Right kidney (tissue), 1 donor: ENCODE measurements around the gene KCNAB1.

Source experiments
- DNase-seq: peaks from one replicate; pipeline ENCODE4 v3.0.0-alpha.2; 2016

KCNAB1 gene

DNA sequence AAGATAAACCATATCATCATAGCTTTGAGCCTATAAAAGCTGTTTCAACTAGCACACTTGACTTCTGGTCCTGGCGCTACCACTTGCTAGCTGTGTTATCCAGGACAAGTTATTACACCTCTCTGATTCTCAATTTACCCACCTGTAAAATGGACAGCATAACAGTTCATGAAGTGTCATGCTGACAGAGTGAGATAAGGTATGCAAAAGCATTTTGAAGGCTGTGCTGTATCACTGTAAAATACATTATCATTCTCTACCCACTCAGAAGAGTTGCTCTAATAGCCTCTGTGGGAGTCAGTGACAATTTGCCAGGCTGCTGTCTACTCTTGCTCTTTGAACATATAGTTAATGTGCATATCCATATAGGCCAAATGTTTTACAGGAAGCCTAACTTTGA is 341.5 kb downstream of the KCNAB1 start:
- no peak for DNase-seq

DNA sequence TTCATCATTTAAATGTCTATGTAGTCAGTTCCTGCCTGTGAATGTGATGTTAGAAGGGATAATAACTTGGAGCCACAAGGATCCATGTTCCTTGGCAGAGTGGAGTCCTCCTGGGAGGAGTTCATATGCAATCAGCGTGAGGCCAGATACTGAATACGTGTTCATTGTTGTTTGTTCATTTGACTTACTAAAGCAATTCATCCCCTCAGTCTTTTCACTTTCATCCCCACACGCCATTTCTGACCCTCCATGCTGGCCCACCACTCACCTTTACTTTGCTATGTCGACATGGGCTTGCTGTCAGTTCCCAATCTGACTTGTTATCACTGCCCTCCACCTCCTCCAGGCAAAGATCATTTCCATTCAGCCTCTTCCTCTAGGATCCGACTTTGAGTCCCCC is 342.7 kb downstream of the KCNAB1 start:
- no peak for DNase-seq

DNA sequence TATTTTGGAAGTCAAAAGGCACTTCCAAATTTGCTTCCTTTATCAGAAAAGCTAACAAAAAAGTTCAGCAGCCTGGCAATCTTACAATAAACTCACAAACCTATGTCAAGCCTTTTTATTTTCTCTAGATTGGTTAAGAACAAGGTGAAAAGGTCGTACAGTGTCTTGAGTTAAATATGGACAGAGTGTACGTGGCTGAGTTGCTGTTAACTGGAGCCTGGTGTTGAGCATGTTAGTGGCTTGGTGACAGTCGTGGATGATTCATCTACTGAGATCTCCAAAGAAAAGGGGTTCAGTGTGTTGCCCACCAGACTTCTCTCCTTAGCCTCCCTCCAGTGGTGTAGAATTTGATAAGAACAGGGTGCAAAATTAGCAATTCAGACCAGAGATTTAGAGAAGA is 344.8 kb downstream of the KCNAB1 start:
- DNase-seq, result no peak

DNA sequence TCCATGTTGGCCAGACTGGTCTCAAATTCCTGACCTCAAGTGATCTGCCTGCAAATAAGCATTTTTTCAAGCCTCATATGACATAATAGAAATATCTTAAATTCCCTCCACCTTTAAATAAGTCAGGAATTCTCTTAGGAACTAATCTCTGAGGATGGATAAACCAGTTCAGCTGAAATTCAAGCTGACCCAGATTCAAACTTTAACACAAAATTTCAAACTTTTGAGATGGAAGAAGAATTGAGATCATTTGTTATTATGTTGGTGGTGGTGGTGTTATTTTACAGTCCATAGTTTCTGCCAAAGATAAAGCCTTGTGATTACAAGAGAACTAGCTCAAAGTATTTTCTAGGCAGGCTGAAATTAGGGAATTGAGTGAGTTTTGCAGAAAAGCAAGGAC is 349.1 kb downstream of the KCNAB1 start:
- no peak for DNase-seq

DNA sequence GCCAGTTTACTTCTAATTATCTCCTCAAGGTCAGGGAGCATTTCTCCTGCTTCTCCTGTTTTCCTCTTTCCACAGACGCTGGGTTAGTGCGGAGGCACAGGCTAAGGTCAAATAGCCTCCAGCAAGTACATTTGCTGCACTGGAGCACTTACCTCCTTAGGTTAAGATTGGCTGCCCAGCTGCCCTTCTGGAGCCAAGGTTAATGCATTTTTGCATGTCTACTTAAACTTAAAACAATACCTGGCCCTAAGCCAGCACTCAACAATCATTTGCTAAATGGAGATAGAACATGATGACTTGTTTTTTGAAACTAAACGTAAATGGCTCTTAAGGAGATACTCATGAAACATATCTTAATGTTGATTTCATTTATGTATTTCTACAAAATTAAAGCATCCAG is 351.1 kb downstream of the KCNAB1 start:
- DNase-seq, result no peak

DNA sequence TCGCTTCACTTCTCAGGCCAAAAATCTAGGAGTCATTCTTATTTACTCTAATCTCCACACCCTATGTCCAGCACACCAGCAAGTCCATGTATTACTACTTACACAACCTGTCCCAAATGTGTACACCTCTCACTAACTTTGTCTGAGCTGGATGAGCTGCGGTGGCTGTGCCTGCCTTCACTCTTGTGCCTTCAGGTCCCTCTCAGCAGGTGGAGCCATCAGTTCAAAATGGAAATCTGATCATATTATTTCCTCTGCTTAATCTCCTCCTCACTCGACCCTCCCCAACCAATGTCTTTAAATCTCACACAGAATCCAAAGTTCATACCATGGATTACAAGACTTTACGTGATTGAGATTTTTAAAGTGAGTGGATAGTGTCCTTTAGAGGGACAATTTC is 351.8 kb downstream of the KCNAB1 start:
- no peak for DNase-seq

DNA sequence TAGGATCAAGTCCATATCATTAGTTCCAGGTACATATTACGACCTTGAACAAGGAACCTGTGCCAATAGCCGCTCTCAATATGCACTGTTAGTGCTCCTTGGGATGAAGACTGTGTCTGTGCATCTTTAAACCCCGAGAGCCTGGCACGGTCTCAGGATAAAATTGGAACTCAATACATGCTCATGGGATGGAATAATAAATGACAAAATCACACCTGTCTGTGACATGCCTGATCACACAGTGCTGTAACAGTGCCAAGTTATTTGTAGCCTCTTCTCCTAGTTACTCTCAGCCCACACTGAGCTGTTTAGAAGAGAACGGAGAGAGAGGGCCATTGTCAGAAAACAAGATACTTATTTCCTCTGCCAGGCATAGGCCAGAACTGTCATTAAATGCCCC is 352.3 kb downstream of the KCNAB1 start:
- no peak for DNase-seq

DNA sequence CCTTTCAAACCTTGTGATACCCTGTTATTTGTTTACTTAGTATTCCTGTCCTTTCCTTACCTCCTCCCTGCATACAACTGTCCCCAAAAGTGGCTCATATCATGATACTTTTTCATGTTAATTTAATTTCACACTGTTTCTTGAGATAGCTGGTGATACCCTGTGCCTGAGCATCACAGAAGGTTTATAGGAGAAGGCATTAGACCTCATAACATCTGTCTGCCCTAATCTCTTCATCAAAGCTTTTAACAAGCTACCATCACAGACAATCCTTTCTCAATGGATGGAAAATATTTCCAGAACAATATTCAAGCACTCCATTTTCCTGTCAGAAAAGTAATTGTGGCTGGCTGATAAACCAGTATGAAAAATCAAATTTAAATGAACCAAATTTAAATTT is 353.0 kb downstream of the KCNAB1 start:
- DNase-seq, result no peak

DNA sequence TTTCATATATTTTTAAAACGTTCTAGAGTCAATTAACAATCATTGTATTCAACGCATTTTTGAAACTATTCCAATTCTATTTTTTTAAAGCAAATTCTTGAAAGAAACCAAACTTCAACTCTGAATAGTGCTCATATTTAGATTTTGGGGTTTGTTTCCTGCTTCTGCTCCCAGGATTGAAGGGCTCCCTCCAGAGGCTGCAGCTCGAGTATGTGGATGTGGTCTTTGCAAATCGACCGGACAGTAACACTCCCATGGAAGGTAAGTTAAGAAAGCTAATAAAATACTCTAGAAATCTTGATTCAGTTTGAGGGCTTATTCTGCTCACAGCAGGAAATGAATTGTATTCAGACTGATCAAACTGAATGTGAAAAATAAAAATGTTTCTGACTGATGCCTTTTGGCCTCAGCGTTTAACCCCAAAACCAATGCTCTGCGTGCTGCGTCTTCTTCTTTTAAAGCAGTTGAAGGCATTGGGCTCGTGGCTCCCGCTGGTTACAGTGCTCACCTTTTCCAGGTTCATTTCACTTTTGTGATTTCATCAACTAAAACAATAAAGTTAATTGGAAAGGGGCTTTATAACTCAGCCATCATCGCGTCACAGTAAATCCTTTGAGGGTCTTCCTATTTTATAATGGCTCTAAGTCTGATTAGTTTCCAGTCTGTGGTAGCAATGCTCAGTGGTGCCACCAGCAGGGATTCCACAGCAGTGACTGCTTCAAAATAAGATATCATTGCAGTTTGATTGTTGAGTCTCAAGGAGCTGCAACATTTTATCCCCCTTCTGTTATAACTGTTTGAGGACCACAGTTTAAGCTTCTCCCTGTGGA is 354.4 kb downstream of the KCNAB1 start:
- DNase-seq, result peak; percentile 8

DNA sequence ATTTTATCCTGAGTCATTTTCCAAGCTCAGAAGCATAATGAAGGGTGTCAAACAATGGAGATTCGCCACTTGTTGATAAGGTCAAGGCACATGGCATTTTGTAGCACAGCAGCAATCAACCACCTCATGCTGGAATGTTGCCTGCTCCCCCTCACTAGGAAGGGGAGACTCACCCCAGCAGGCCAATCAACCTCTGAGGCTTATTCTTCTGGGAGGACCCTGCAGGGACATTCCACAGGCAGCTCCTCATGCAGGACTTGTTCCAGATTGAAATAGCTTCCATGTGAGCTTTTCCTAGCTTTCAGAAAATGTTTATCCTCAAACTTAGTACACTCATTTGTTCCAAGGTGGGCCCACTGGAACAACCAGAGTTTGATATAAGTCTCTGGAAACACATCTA is 356.9 kb downstream of the KCNAB1 start:
- DNase-seq, result no peak

DNA sequence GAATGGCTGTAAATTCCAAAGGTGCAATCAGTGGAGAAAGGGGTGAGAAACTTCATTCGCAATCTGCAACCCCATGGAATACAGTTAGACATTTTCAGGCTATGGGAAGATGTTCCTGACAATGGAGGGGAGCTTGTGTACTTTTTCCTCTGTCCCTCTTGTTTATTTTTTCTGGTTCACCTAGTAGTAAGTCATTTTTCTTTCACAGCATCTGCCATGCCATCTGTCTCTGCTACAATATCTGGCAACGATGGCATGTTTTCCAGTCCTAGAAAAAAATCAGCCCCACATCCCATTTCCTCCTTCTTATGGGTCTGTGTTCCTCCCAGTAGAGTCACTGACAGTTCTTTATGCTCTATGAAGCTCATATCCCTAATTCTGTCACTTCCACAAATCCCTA is 358.5 kb downstream of the KCNAB1 start:
- no peak for DNase-seq

DNA sequence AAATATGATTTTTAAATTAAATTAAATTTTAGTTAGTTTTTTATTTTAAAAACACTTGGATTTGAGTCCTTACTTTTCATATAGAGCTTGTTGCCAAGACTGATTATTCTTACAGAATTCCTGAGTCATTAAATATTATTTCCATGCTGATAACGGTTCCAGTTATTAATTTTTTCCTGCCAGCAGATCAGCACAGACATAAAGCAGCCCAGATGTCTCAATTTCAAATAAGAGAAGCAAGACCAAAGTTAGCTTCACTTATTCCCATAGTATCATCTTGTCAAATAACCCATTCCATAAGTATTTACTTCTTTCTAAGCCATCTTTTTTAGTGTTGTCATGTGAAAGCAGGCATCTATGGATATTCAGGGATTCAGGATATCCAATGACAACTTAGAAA is 359.2 kb downstream of the KCNAB1 start:
- DNase-seq, result no peak

DNA sequence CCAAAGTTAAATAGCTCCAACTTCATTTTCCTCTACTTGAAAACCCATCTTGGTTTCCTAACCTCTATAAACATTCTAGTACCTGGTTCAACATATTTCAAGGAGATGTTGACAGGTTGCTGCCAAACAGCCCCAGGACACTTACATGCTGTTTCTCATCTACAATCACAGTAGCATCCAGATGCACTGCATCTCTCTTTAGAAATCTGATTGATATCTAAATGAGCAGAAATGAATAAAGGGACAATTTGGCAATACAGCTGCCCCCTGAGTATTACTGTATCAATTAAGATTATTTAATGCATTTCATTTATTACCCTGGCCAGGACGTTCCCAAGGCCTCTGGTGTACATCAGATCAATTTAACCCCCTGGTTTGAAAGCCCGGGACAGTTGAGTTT is 360.6 kb downstream of the KCNAB1 start:
- no peak for DNase-seq

DNA sequence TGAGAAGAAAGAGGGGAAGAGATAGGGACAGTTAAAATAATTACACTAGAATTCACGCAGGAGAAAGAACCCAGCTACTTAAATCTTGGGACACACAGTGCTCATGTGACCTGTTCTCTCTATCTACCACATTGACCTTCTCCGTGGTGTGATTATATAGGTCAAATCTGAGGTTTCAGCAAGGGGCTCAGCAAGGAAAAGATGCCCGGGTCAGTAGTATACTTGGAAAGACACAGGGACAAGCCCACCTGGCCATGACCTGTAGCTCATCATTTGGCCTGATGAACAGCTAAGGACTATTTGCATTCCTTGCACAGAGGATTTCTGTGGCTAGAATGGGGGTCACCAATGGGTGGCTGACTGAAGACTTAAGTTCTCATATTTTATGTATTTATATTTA is 362.6 kb downstream of the KCNAB1 start:
- DNase-seq, result no peak

DNA sequence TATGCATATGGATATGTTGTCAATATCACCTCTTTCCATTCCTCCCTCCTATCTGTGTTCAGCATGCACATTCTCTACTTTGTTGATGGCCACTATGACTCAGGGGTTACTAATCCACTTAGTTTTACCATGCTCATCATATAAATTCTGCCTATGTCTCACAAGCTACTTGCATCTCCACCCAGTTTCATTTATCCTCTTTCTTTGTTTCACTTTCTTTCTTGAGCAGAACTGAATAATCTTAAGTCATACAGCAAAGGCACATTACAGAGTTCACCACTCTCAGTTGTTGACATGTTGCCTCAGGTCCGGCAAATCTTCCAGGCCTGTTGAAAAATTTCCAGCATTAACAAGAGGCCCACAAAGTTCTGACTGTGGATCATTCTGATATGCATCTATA is 363.0 kb downstream of the KCNAB1 start:
- no peak for DNase-seq

DNA sequence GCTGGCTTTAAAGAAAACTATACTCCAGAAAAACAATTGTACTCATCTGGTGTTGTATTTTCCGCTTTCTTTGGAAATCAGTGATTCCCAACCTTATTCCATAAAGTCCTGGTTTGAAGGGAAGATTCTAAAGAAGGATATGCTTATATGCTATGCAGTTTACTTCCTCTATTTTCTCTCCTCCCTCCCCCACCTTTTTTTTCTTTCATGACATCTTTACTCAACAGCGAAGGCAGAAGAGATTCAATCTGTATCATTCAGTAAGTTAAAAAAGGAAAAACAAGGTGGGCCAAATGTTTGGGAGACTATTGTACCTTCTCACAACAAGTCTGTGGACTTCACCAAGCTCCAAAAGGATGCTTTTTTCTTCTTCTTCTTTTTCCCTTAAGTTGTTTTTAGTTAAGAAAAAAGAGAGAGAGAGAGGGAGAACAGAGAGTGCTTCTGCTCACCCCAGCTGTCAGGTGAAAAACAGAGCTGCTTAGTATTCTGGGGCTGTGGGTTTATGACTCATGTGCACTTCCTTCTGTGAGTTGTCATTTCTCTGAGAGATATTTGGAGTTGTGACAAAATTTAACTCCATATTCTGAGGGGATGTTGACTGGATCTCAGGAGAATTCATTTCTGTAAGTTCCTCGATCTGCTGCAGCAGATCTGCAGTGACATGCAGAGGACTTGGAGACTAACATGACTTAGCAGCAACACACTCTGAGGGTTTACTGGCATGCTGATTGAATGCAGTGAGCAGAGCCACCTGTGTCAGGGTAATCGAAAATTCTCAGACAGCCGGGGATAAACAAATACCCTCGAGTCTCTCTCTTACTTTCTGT is 363.8 kb downstream of the KCNAB1 start:
- no peak for DNase-seq

DNA sequence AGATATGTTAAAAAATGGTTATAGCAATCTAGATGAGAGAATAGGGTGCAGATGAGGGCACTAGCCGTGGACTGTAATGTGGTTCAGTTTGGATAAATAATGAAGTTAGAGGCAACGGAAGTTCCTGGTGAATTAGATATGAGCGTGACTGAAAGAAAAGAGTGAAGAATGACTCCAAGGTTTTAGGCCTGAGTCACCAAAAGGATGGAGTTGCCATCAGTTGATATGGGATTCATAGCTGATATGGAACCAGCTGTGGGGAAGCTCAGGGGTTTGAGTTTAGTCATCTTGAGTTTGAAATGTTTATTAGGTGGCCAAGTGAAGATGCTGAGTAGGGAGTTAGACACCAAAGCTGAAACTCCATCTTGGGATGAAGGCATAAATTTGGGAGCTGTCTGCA is 368.4 kb downstream of the KCNAB1 start:
- no peak for DNase-seq

DNA sequence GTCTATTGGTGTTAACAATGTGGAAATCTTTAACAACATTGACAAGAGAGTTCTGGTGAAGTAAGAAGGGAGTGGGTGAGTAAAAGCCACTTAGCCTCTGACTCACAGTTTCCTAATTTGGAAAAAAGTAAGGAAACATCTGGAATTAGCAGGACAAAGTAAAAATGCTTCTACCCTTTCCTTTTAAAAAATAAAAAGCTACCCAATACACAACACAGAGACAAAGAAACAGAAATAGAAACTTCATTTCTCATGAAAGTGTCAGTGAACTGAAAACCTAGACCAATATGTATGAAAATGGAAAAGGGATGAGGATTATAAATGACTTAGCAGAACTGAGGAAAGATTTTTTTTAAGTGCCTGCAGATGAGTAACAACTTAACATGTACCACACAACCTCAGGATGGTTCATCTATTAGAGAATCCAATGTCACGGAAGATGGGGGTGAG is 369.1 kb downstream of the KCNAB1 start:
- DNase-seq, result no peak

DNA sequence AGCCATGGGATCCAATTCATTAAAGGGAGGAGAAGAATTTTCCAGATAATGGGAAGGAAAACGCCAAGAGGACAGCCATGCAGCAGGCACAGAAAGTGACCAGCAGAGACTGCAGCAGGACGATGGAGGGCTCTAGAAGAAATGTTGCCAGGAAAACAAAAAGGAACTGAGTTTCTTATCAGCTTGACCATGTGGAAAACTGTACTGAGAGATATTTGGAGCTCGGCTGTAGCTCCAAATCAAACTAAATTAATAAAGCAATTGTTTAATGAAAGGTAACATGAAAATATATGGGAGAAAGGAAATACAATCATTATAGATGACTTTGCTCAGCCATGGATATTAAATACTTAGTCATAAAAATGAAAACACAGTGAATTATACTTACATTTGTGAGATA is 370.8 kb downstream of the KCNAB1 start:
- DNase-seq, result no peak

DNA sequence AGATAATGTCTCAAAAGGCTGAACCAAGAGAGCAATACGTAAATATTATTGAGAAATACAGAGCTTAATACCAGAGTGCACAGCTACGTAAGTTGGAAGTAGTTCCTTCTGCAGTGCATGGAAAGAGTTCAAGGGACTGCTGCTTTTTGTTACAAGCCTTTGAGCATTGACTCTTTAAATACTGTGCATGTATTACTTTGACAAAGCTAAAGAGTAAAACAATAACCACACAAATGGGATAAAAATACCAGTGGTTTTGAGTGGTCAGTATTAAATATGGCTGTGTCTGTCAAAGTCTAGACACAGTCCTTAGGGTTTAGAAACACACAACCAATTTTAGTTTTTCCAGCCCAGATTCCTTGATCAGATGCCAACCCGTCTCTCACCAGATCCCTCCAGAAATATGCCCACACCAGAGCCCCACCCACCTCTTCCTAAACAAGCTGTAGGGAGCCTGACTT is 372.5 kb downstream of the KCNAB1 start:
- no peak for DNase-seq

DNA sequence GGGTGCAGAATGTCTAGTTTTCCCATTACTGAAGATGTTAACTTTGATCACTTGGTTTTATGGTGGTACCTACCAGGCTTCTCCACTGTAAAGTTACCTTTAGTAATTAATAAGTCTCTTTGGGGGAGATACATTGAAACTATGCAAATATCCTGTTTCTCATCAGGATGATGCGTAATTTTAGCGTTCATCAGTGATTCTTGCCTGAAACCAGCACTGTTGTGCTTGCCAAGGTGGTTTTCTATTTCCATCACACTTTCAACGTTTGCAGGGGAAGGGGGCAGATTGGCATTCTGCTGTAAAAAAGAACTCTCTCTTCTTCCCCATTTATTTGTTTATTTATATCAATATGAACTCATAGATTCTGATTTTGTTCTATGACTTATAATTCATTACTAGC is 373.5 kb downstream of the KCNAB1 start:
- no peak for DNase-seq

DNA sequence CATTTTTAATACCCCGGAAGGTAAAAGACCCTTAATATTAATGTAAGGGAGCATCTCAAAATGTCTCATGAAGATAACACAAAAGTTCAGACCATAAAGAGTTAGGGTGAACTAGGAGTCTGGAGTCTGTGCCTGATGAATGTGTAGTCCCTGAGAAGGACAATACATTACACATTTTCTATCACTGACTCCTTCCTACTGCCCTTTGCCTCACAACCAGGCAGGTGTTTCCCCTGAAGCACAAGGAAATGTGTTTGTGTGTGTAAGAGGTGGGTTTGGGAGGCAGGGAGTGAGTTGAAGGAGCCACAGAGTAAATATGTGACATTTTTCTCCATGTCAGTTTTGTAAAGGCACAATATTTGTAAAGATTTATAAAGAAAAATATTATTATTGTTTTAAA is 375.4 kb downstream of the KCNAB1 start:
- no peak for DNase-seq

DNA sequence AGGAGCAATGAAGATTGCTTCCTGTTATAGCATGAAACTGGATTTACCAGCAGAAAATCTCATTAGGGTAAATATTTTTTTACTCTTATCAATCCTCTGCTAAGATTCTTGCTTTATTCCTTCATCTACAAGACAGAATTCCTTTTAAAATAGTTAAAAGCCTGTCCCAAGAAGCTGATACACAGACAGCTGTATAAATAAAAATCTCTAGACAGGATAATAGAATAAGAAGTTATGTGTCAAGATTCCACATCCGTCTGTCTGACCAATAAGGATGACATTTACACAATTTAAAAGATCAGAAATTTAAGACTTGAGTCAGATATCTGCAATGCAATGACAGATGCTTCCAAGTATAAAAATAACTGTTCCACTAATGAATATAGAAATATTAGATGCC is 376.9 kb downstream of the KCNAB1 start:
- DNase-seq, result no peak

DNA sequence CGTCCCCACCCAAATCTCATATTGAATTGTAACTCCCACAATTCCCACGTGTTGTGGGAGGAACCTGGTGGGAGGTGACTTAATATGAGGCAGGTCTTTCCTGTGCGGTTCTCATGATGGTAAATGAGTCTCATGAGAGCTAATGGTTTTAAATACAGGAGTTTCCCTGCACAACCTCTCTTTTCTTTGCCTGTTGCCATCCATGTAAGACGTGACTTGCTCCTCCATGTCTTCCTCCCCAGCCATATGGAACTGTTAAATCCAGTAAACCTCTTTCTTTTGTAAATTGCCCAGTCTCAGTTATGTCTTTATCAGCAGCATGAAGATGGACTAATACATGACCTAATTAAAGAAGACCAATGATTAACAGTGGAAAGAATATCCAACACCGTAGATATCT is 377.9 kb downstream of the KCNAB1 start:
- no peak for DNase-seq
